Tibial nerve (tissue), 4 donors: ENCODE measurements around the gene SLC6A8. TPM values are rescaled to one million over a fixed set of nuclear protein-coding genes. Genes with fewer than 3 reads are reported as not detected.
A peak's percentile ranks its signal among the peaks of the same experiment; 100 is the strongest.
"Not testable (repeated sequence)": the region's sequence is repeated elsewhere in the genome, so short reads cannot be mapped to it uniquely, and the experiment has no call there.

Experiments used
- DNase-seq, 2 donors: peaks; one replicate each; pipeline ENCODE4 v3.0.0-alpha.2; 2019; ENCODE audit warnings: low spot score in 2 of 2
- H3K27ac ChIP-seq, 4 donors: fragments of 200-600 bp; sonication (generic) in 3 of 4; one replicate each; pipeline ENCODE4 v1.5.1; 2017 to 2019; ENCODE audit warnings: mild to moderate bottlenecking in 1 of 4
- H3K27me3 ChIP-seq, 2 donors: fragments of 200-600 bp; sonication (generic) in 1 of 2; one replicate each; pipeline versions ENCODE4 v1.5.1 to v1.6.0; 2017 to 2019
- H3K36me3 ChIP-seq, 3 donors: fragments of 200-600 bp; sonication (generic); one replicate each; pipeline ENCODE4 v1.5.1; 2018 to 2019
- H3K4me1 ChIP-seq, 4 donors: fragments of 200-600 bp; sonication (generic) in 3 of 4; one replicate each; pipeline ENCODE4 v1.5.1; 2017 to 2019
- H3K4me3 ChIP-seq, 4 donors: fragments of 200-600 bp; sonication (generic) in 3 of 4; one replicate each; pipeline ENCODE4 v1.5.1; 2017 to 2019; ENCODE audit warnings: mild to moderate bottlenecking in 1 of 4, moderate library complexity in 1 of 4
- H3K9me3 ChIP-seq, 4 donors: fragments of 200-600 bp; sonication (generic) in 3 of 4; one replicate each; pipeline ENCODE4 v1.5.1; 2017 to 2019
- CTCF ChIP-seq, 5 experiments: fragments of 200-600 bp in 3 of 5; fragments of 450-650 bp in 2 of 5; sonication (generic) in 3 of 5; IDR thresholded peaks; one replicate each; pipeline ENCODE4 v1.5.1; 2016 to 2019; ENCODE audit warnings: antibody characterized with exemption in 5 of 5, mild to moderate bottlenecking in 3 of 5, moderate library complexity in 2 of 5
- EP300 ChIP-seq, 2 donors: sonication (generic); formaldehyde crosslinking; IDR thresholded peaks; one replicate each; pipeline ENCODE4 v1.6.1; 2017; ENCODE audit warnings: antibody characterized with exemption in 2 of 2, mild to moderate bottlenecking in 1 of 2
- POLR2A ChIP-seq, 2 donors: fragments of 450-650 bp; IDR thresholded peaks; one replicate each; pipeline ENCODE4 v1.6.1; 2017; ENCODE audit warnings: antibody characterized with exemption in 2 of 2, mild to moderate bottlenecking in 2 of 2, moderate library complexity in 2 of 2
- WGBS, 2 donors: methylation state at CpG; one replicate each; pipeline ENCODE4 v1.1.5; 2018; 5-methylcytosine and 5-hydroxymethylcytosine counted together
- total RNA-seq, 4 donors: library from RNA; depleted of rRNA; stranded (reverse); fragments of >200 nt; gene quantifications; one replicate each; pipeline ENCODE4 v1.1.0, GENCODE V29; 2016

Gene SLC6A8
- total RNA-seq, 4 donors from 2014 or later: 14.4 to 26.7 (median 21.9) TPM

- Histone ChIP-seq H3K27ac (no peak overlapping the region), H3K4me1 (peaks cover 0 to 17% (median 4%) of the 10 kb centered on the region in 4 donors), H3K4me3 (no peak overlapping the region), H3K36me3 (peaks cover 0 to 22% (median 0%) of the 10 kb centered on the region in 3 donors), H3K9me3 (no peaks in the 10 kb centered on the region), H3K27me3 (no peaks in the 10 kb centered on the region)
- TF ChIP-seq EP300 (IDR thresholded peaks at IDR 0.05) (no peak), POLR2A (IDR thresholded peaks at IDR 0.05) (no peak), CTCF (IDR thresholded peaks at IDR 0.05) (no peak)
- WGBS, 2 donors: 86 to 94% methylated on average over 10 to 16 of the region's 16 CpGs
- no peak for DNase-seq
Measured at GRCh38 chrX:153740631-153741222, 53.0 kb downstream of the SLC6A8 start.

GRCh38 chrX:153741446-153741845 is 53.7 kb downstream of the SLC6A8 start:
- H3K9me3 ChIP-seq: no peaks in the 10 kb centered on the region
- no peak overlapping the region for H3K4me3 ChIP-seq
- H3K27ac ChIP-seq: no peak overlapping the region
- H3K36me3 ChIP-seq: peaks cover 0 to 17% (median 0%) of the 10 kb centered on the region in 3 donors
- peaks cover 0 to 17% (median 4%) of the 10 kb centered on the region in 4 donors for H3K4me1 ChIP-seq
- TF ChIP-seq CTCF (IDR thresholded peaks at IDR 0.05): no peak
- no peak for TF ChIP-seq POLR2A (IDR thresholded peaks at IDR 0.05)
- TF ChIP-seq EP300 (IDR thresholded peaks at IDR 0.05): no peak
- no peak for DNase-seq
- WGBS, 2 donors: 92 to 100% methylated on average over 2 to 14 of the region's 14 CpGs
- no peaks in the 10 kb centered on the region for H3K27me3 ChIP-seq

GRCh38 chrX:153742111-153742510 is 54.4 kb downstream of the SLC6A8 start:
- not testable (repeated sequence) for DNase-seq, H3K4me3 ChIP-seq, H3K27me3 ChIP-seq, H3K27ac ChIP-seq, H3K9me3 ChIP-seq
- 92 to 98% methylated on average over 8 to 9 of the region's 14 CpGs for WGBS, 2 donors
- Histone ChIP-seq H3K4me1 (peaks cover 0 to 17% (median 4%) of the 10 kb centered on the region in 4 donors), H3K36me3 (peaks cover 0 to 11% (median 0%) of the 10 kb centered on the region in 3 donors)

GRCh38 chrX:153742796-153743467 is 55.2 kb downstream of the SLC6A8 start:
- not testable (repeated sequence) for H3K27me3 ChIP-seq, H3K9me3 ChIP-seq, DNase-seq, H3K4me3 ChIP-seq, H3K36me3 ChIP-seq
- WGBS, 2 donors: 66 to 80% methylated on average over 2 to 23 of the region's 32 CpGs
- H3K4me1 ChIP-seq: peaks cover 0 to 17% (median 4%) of the 10 kb centered on the region in 4 donors
- H3K27ac ChIP-seq: peak overlapping the region in 2 of 4 donors; percentile 45 to 52

GRCh38 chrX:153743468-153744209 is 55.9 kb downstream of the SLC6A8 start:
- DNase-seq: peak; percentile 73 to 77
- H3K27me3 ChIP-seq, H3K9me3 ChIP-seq, H3K36me3 ChIP-seq: not testable (repeated sequence)
- peak overlapping the region; percentile 30 to 81 (median 56) for H3K27ac ChIP-seq
- WGBS, 2 donors: 42 to 100% methylated on average over 1 to 35 of the region's 35 CpGs
- peak overlapping the region in 3 of 4 donors; percentile 9 to 23 (median 15) for H3K4me3 ChIP-seq
- H3K4me1 ChIP-seq: peaks cover 0 to 17% (median 4%) of the 10 kb centered on the region in 4 donors

GRCh38 chrX:153744210-153745066 is 56.7 kb downstream of the SLC6A8 start:
- Histone ChIP-seq H3K4me3 (peak overlapping the region in 3 of 4 donors; percentile 9 to 23 (median 15)), H3K36me3 (peaks cover 0 to 5% (median 0%) of the 10 kb centered on the region in 3 donors), H3K4me1 (peaks cover 0 to 17% (median 4%) of the 10 kb centered on the region in 4 donors), H3K27me3 (no peaks in the 10 kb centered on the region), H3K27ac (peak overlapping the region; percentile 30 to 81 (median 56)), H3K9me3 (no peaks in the 10 kb centered on the region)
- TF ChIP-seq POLR2A (IDR thresholded peaks at IDR 0.05) (no peak), CTCF (IDR thresholded peaks at IDR 0.05) (peak in 1 of 5 experiments; percentile 9), EP300 (IDR thresholded peaks at IDR 0.05) (no peak)
- no peak for DNase-seq
- 7 to 41% methylated on average over 17 to 18 of the region's 38 CpGs for WGBS, 2 donors

GRCh38 chrX:153745067-153745433 is 57.3 kb downstream of the SLC6A8 start:
- not testable (repeated sequence) for H3K4me3 ChIP-seq, DNase-seq, H3K27me3 ChIP-seq, H3K9me3 ChIP-seq, H3K36me3 ChIP-seq
- peak overlapping the region in 1 of 4 donors; percentile 81 for H3K27ac ChIP-seq
- peaks cover 0 to 17% (median 4%) of the 10 kb centered on the region in 4 donors for H3K4me1 ChIP-seq
- 12 to 74% methylated on average over 6 to 12 of the region's 12 CpGs for WGBS, 2 donors
